ENCODE measurements around the gene RPS5.

RPS5 gene

DNA sequence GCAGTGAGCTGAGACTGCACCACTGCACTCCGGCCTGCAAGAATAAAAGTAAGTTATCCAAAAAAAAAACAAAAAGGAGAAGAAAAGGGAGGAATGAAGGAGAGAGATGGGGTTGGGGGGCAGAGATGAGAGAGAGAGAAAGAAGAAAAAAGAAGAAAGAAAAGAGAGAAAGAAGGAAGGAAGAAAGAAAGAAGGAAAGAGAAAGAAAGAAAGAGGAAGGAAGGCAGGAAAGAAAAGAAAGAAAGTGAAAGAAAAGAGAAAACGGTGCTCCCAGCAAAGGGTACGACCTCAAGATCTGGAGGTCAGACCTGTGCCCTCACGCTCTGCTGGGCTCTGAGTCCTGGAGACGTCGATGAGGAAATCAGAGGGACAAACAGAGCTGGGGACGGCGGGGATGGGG, 37.5 kb upstream of the RPS5 start:
- POLR2A ChIA-PET = interaction anchor here (3.4 kb wide), 1 partner anchor 13 kb away, joined by 22 read pairs; the partner anchor contains the start of gene ZNF497
- TF ChIP-seq, protein P1, sequence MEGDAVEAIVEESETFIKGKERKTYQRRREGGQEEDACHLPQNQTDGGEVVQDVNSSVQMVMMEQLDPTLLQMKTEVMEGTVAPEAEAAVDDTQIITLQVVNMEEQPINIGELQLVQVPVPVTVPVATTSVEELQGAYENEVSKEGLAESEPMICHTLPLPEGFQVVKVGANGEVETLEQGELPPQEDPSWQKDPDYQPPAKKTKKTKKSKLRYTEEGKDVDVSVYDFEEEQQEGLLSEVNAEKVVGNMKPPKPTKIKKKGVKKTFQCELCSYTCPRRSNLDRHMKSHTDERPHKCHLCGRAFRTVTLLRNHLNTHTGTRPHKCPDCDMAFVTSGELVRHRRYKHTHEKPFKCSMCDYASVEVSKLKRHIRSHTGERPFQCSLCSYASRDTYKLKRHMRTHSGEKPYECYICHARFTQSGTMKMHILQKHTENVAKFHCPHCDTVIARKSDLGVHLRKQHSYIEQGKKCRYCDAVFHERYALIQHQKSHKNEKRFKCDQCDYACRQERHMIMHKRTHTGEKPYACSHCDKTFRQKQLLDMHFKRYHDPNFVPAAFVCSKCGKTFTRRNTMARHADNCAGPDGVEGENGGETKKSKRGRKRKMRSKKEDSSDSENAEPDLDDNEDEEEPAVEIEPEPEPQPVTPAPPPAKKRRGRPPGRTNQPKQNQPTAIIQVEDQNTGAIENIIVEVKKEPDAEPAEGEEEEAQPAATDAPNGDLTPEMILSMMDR (IDR thresholded peaks at IDR 0.05; ENCODE audit: insufficient read depth, low read length, missing control alignments) = no peak
- CTCF ChIA-PET = no interaction called here
- no peak for DNase-seq (ENCODE audit: low read depth, low spot score)
- H3K4me3 ChIP-seq (ENCODE audit: low read depth, low read length) = no peak overlapping the region

DNA sequence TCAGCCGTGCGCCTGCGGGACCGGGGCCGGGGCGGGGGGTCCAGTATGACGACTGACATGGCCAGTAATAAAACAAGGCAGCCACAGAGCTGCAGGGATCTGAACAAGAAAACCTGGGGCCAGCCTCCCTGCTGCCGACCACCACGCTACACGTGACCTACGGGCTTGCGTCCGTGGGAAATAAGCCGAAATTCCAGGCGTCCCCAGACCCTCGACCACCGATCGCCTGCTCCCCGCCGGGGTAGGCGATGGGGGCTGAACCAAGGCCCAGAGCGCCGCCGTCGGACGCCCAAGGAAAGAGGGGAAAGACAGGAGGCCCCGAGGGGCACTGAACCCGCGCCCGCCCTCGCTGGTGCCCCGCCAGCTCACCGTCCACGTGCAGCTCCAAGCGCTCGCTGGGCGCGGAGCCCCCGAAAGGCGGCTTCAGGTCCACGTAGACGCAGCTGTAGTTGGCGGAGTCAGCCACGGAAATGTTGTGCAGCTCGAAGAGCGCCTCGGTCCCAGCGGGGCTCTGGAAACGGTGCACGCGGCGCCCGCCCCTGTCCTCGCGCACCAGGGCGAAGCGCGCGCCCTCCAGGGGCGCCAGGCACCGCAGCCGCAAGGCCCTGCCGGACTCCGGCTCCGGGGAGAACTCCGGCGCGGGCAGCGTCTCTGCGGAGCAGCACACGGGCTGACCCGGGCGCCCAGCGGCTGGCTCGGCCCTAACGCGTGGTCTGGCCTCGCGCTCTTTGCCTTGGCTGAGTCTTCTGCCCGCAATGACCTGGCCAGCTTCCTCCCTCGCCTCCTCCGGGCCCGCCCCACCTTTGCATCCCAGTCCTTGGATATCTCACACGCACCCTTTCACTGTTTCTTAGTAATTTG, 36.8 kb upstream of the RPS5 start:
- ChIA-PET CTCF (no interaction called here), POLR2A (no interaction called here)
- no peak for DNase-seq (ENCODE audit: low read depth, low spot score)
- TF ChIP-seq, protein P1 (IDR thresholded peaks at IDR 0.05; ENCODE audit: insufficient read depth, low read length, missing control alignments) = no peak
- no peak overlapping the region for H3K4me3 ChIP-seq (ENCODE audit: low read depth, low read length)

DNA sequence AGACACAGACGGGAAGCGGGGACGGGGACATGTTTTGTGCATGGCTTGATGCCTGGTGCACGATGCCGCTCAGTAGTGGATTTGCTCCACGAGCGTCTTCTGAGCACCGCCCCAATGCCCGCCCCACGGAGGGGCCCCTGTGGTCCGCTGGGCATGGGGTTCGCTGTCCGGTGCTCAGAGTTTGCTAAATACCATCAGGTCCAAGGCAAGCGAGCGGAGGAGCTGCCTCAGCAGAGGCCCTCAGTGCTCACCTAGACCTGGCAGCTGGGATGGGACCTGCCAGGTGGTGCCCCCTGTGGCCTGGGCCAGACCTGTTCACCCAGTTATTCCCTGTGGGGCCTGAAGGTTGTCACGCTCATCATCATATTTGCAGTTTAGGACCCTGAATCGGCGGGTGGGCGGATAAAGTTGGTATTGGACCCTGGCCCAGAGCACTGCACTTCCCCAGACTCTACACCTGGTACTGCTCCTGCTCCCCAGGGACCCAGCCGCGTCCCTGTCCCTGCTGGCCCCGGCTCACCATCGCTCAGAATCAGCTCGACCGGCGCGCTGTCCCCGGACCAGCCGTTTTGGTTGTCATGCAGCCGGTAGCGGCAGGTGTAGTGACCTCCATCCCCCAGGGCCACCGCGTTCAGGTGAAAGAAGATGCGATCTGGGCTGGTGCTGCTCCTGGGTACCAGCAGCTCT, 36.1 kb upstream of the RPS5 start:
- TF ChIP-seq, protein P1 (IDR thresholded peaks at IDR 0.05; ENCODE audit: insufficient read depth, low read length, missing control alignments) = no peak
- POLR2A ChIA-PET = interaction anchor here (1.1 kb wide), 1 partner anchor 11 kb away, joined by 3 read pairs; the partner anchor contains the start of gene ZNF497
- DNase-seq (ENCODE audit: low read depth, low spot score) = no peak
- CTCF ChIA-PET = no interaction called here
- H3K4me3 ChIP-seq (ENCODE audit: low read depth, low read length) = no peak overlapping the region

DNA sequence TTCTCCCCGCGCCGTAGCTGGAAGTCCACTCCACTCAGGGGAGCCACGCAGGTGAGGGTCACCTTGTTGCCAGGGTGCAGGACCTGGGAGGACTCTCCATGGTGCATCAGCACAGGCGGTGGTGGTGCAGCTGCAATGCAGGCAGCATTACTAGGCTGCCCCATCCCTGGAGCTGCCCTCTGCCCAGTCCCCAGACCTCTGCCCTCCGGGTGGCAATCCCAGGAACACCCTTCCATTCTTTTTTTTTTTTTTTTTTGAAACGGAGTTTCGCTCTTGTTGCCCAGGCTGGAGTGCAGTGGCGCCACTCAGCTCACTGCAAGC, 35.6 kb upstream of the RPS5 start:
- TF ChIP-seq, protein P1 (IDR thresholded peaks at IDR 0.05; ENCODE audit: insufficient read depth, low read length, missing control alignments) = no peak
- no peak for DNase-seq (ENCODE audit: low read depth, low spot score)
- no peak overlapping the region for H3K4me3 ChIP-seq (ENCODE audit: low read depth, low read length)
- POLR2A ChIA-PET = interaction anchor here (1.1 kb wide), 1 partner anchor 11 kb away, joined by 3 read pairs; the partner anchor contains the start of gene ZNF497
- CTCF ChIA-PET = no interaction called here

DNA sequence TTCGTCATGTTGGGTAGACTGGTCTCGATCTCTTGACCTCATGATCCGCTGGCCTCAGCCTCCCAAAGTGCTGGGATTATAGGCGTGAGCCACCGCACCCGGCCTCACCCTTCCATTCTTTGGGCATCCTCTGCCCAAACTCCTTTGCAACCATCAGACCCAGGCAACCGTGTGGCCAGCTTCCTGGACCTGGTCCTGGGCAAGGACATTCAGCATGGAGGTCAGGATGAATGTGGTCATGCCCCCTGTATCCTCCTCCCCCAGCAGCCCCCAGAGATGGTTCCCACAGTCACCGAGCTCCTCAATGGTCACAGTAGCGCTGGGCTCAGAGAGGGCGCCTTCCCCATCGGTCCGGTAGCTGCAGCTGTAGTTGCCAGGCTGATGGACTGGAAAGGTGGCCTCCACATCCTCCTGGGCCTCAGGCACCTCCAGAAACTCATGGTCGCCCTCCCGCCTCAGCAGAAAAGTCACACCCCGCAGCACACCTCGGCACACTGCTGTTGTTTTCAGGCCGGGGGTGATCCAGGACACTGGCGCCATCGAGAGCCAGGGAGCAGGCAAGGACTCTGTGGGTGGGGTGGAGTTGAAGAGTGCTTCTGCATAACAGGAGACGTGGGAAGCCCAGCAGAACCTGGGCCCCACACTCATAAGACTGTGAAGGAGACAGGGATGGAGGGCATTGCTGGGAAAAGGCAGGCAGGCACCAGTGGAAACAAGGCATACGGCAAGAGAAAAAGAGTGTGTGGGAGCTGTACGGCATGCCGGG, 34.9 kb upstream of the RPS5 start:
- ChIA-PET POLR2A (interaction anchor here (1.1 kb wide), 1 partner anchor 10 kb away, joined by 3 read pairs; the partner anchor contains the start of gene ZNF497), CTCF (no interaction called here)
- H3K4me3 ChIP-seq (ENCODE audit: low read depth, low read length) = no peak overlapping the region
- DNase-seq (ENCODE audit: low read depth, low spot score) = no peak
- TF ChIP-seq, protein P1 (IDR thresholded peaks at IDR 0.05; ENCODE audit: insufficient read depth, low read length, missing control alignments) = no peak

Data from AG04449 (cell line).